ENCODE data around the gene GLIS1.
A peak's percentile ranks its signal among the peaks of the same experiment; 100 is the strongest.

DNA sequence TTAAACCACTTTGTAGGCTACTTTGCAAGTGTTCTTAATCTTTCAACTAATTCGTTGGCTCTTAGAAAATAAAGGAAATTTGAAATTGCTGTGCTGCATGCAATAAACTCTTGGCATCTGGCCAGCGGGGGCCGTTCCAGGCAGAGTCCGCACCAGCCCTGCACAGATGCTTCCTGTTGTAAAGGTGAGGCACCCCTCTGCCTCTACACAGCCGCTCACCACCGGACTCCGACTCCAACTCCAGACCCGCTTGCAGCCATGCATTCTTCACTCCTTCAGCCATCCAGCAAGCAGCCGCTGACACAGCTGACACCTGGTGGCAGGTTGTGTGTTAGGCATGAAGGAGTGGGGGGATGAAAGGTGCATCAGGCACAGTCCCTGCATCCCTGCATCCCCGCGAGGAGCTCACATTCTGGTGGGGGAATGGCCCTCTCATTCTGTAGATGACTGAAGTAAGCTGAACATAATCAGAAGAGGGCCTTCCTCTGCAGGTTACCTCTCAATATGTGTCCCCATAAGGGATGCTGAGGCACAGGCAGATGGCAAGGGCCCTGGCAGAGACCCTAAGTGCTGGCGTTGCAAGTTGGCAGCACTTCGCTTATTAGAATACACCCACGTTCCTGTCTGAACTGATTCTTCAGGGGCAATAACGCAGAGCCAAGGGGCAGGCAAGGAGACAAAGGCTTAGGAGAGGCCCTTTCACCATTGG, 56.8 kb downstream of the GLIS1 start:
- TF ChIP-seq, protein P1, sequence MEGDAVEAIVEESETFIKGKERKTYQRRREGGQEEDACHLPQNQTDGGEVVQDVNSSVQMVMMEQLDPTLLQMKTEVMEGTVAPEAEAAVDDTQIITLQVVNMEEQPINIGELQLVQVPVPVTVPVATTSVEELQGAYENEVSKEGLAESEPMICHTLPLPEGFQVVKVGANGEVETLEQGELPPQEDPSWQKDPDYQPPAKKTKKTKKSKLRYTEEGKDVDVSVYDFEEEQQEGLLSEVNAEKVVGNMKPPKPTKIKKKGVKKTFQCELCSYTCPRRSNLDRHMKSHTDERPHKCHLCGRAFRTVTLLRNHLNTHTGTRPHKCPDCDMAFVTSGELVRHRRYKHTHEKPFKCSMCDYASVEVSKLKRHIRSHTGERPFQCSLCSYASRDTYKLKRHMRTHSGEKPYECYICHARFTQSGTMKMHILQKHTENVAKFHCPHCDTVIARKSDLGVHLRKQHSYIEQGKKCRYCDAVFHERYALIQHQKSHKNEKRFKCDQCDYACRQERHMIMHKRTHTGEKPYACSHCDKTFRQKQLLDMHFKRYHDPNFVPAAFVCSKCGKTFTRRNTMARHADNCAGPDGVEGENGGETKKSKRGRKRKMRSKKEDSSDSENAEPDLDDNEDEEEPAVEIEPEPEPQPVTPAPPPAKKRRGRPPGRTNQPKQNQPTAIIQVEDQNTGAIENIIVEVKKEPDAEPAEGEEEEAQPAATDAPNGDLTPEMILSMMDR (conservative IDR thresholded peaks at IDR 0.05), result peak; percentile 77
- TF ChIP-seq EZH2 (IDR thresholded peaks at IDR 0.05; ENCODE audit: low read depth), result no peak

All from PC-9 (cell line).